ENCODE results near the gene PIPOX. TPM values are rescaled to one million over a fixed set of nuclear protein-coding genes. Genes with fewer than 3 reads are reported as not detected.
"Not testable (repeated sequence)": the region's sequence is repeated elsewhere in the genome, so short reads cannot be mapped to it uniquely, and the experiment has no call there.

The PIPOX gene
- total RNA-seq, 1 donor from 2014 or later: 1.1 TPM

- intact Hi-C loops (cut with DNase I): no loop called here
- ATAC-seq: no peak
- no peak for DNase-seq (ENCODE audit: missing footprints)
Measured at GRCh38 chr17:29086628-29087332, 43.8 kb downstream of the PIPOX start.

GRCh38 chr17:29088782-29089181 lies 45.8 kb downstream of the PIPOX start:
- ATAC-seq; DNase-seq (ENCODE audit: missing footprints); intact Hi-C loops (cut with DNase I): not testable (repeated sequence)

DNA sequence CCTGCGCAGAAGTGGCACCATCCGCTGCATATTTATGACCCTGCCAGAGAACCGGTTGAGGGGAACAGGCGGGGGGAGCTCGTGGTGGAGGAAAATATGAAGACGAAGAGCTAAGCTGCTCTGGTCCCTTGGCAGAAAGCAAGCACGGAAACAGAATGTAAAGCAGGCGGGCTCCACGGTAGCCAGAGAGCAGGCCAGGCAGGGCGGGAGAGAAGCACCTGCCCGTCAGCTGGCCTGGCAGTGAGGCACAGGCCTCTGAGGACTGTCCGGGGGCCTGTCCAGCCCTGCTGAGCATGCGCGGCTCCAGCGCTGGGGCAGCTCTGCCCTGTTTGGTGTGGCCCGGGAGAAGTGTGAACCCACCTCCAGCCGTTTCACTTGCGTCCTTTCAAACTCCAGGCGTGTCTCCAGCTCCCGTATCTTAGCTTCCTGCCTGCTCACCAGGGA lies 46.7 kb downstream of the PIPOX start:
- intact Hi-C loops (cut with DNase I): no loop called here
- ATAC-seq: peak; percentile 67
- no peak for DNase-seq (ENCODE audit: missing footprints)

- ATAC-seq: no peak
- intact Hi-C loops (cut with DNase I): no loop called here
Measured at GRCh38 chr17:29090108-29090507, 47.2 kb downstream of the PIPOX start.

DNA sequence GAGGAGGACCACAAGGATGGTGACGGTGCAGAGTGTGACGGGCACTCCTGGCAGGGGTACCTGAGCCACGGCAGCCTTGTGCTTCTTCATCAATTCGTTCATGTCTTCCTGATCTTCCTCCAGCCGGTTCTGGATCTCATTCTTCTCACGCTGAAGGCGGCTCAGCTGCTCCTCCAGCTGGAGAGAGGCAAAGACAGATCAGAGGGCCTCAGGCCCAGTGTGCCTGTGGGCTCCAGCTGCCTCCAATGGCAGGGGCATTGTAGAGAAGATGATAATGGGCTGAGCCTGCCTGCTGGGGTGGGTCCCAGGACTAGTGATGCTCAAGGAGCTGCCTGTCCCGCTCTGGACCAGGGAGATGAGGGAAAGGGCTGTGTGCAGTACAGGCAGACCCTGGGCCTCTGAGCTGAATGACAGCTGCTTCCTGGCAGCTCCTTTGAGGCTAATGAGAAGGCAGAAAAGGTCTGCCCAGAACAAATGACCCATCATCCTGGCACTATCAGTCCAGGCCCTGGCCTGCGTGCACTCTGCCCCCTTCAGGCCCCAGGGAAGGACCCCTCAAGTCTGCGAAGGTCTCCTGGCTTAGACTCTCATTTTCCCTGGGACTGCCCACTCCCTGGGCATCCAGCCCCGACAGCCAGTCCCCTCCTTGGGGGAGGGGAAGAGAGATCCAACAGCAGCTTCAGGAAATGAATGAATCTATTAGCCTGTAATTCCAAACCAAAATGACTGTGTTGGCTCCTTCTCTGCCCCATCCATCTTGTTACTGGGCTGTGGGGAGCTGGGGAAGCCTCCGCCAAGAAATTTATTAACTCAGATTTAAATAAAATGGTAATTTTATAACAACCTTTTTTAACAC lies 48.0 kb downstream of the PIPOX start:
- no peak for ATAC-seq
- intact Hi-C loops (cut with DNase I): no loop called here
- DNase-seq (ENCODE audit: missing footprints): peak; percentile 13

More at GRCh38 chr17:29090108-29090507, 47.2 kb downstream of the PIPOX start:
- DNase-seq (ENCODE audit: missing footprints): no peak

- no peak for DNase-seq (ENCODE audit: missing footprints)
- intact Hi-C loops (cut with DNase I): no loop called here
- ATAC-seq: no peak
Measured at GRCh38 chr17:29091606-29092289, 48.8 kb downstream of the PIPOX start.

- ATAC-seq: no peak
- intact Hi-C loops (cut with DNase I): no loop called here
- DNase-seq (ENCODE audit: missing footprints): peak; percentile 58
Measured at GRCh38 chr17:29093090-29093871, 50.3 kb downstream of the PIPOX start.

DNA sequence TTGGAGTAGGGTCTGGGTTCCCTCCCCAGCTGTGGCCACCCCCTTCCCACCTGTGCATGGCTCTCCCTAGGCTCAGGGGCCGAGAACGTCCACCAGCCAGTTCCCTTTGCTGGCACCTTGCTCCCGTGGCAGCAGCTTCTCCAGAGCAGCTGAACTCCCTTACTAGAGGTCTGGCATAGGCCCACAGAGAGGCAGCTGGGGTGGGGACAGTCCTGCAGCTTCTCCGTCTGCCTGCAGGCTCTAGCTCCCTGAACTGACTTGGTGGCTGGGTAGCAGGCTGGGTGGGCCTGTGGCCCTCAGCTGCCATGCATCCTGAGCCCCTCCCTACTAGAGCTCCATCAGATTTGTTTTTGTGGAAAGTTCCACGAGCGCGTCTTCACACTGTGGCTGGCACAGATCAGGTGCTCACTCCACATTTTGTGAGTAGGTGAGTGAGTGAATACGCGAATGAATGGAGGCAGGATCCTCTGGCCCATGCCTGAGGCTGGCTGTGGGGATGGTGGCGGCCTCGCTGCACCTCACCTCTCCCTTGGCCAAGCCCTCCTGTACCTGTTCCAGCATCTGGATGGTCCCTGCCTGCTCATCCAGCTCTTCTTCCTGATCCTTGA lies 51.3 kb downstream of the PIPOX start:
- intact Hi-C loops (cut with DNase I): no loop called here
- no peak for ATAC-seq
- no peak for DNase-seq (ENCODE audit: missing footprints)

DNA sequence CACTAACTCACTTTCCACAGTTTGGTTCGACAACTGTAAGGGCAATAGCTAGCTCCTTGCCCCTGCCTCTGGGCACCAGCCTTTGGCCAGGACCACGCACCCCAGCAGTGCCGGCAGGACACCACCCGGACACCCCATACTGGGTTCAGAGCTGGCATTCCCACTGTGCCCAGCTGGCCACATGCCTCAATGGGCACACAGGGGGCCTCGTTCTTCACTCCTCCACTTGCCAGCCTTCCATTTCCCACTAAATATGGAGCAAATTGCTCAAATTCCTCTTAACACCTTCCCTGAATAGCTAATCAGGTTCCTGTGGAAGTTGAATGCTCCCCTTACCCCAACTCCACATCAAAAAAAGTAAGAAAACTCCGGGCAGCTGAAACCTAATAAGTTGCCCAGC lies 52.5 kb downstream of the PIPOX start:
- no peak for ATAC-seq
- intact Hi-C loops (cut with DNase I): no loop called here
- no peak for DNase-seq (ENCODE audit: missing footprints)

GRCh38 chr17:29096094-29096493 lies 53.2 kb downstream of the PIPOX start:
- ATAC-seq (no peak), DNase-seq (ENCODE audit: missing footprints) (no peak)
- intact Hi-C loops (cut with DNase I): no loop called here

DNA sequence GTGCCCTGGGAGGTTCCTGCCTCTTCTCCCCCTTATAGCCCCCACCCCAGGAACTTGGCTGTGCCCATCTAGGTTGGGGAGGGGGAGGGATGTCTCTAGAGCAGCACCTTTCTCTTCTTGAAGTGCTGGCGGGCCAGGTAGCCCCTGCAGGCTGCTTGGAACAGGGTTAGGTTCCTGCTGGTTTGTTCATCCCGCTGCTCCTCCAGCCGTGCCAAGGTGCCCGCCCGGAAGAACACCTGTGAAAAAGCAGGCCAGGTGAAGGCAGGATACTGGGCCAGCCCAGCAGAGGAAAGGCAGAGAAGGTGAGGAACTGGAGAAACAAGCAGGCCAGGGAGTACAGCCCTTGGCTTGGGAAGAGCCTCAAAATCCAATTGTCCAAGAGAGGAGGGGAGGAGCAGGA lies 56.6 kb downstream of the PIPOX start:
- intact Hi-C loops (cut with DNase I): no loop called here
- ATAC-seq (no peak), DNase-seq (ENCODE audit: missing footprints) (no peak)

DNA sequence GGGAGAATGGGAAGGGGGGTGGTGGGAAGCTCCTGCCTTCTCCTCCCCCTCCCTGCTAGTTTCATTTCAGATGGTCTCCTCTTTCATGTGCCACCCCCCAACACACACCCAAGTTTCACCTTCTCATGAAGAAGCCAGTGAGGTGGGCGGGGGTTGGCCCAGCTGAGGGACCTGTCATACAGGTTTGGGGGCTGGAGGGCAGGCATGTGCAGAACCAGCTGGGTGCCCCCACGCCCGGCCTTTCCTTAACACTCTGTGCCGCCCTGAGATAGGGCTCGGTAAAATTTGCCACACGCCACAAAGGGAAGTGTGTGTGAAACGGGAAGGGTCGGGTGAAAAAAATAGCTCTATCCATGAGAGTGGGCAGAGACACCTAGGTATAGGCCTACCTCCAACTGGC lies 57.4 kb downstream of the PIPOX start:
- intact Hi-C loops (cut with DNase I): no loop called here
- ATAC-seq: no peak
- no peak for DNase-seq (ENCODE audit: missing footprints)

- intact Hi-C loops (cut with DNase I): loop anchor here (2.0 kb wide), 1 partner anchor 29 kb away; no protein-coding TSS in a partner anchor
- peak; percentile 12 for ATAC-seq
Measured at GRCh38 chr17:29102046-29102445, 59.1 kb downstream of the PIPOX start.

DNA sequence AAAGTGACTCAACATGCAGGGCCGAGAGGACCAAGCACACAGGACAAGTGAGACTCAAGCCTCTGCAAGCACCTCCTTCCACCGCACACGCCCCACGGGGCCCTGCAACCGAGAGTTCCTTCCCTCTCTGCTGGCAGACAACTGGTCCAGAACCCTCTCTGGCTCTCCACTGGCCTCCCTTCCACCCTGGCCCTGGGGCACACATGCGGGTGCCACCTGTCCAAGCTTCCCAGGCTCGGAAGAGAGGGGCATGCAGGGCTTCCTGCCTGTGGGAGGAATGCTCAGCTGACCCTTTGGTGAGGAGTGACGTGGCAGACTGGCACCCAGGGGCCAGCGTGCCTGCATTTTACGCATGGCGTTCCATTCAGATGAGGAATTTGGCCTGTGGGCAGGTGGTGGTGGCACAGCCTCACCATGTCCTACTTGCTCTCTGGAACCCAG lies 59.8 kb downstream of the PIPOX start:
- intact Hi-C loops (cut with DNase I): loop anchor here (2.0 kb wide), 1 partner anchor 30 kb away; no protein-coding TSS in a partner anchor
- ATAC-seq (peak; percentile 18), DNase-seq (ENCODE audit: missing footprints) (no peak)

More at GRCh38 chr17:29102046-29102445, 59.1 kb downstream of the PIPOX start:
- no peak for DNase-seq (ENCODE audit: missing footprints)

DNA sequence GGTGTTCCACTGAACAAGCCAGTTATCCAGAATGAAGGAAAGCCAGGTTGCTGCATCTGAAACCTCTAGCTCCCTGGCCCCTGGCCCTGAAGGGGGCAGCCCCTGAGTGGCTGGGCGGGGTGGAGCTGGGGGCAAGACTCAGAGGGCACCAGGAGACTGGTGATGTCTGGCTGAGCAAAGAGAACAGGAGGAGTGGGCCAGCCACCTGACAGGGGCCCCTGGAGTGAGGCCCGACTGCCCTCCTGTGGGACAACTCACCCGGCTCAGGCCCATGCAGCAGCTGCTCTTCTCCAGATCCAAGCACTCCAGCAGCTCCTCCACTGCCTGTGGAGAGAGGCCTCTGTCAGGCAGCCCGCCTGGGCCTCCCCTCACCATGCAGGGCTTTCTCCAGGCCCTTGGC lies 60.4 kb downstream of the PIPOX start:
- no peak for ATAC-seq
- DNase-seq (ENCODE audit: missing footprints): no peak
- intact Hi-C loops (cut with DNase I): loop anchor here (2.0 kb wide), 1 partner anchor 31 kb away; no protein-coding TSS in a partner anchor
